Measurements from ENCODE around the gene ITPRIPL1.

GRCh38 chr2:96317584-96317997, 7.5 kb upstream of the ITPRIPL1 start:
- TF ChIP-seq EZH2phosphoT487 (IDR thresholded peaks at IDR 0.05) (no peak), CTCF (IDR thresholded peaks at IDR 0.05) (no peak)
